Right lobe of liver (tissue), 6 donors: ENCODE data around the gene SLC2A6. TPM values are rescaled to one million over a fixed set of nuclear protein-coding genes. Genes with fewer than 3 reads are reported as not detected.

Experiments
- ATAC-seq, 4 donors: fragments of 200-7000 bp; cut with Tn5 transposase; one replicate each; pipeline ENCODE4 v1.9.1; 2020; ENCODE audit warnings: mild to moderate bottlenecking in 4 of 4, moderate library complexity in 4 of 4
- DNase-seq, 3 donors: peaks; one replicate each; pipeline ENCODE4 v3.0.0-alpha.2; 2020
- H3K27ac ChIP-seq, 3 donors: fragments of 200-600 bp; one replicate each; pipeline ENCODE4 v1.8.0; 2022
- H3K27me3 ChIP-seq, 2 donors: fragments of 200-600 bp; one replicate each; pipeline ENCODE4 v1.8.0; 2022
- H3K36me3 ChIP-seq, 4 donors: fragments of 200-600 bp; sonication (generic) in 1 of 4; one replicate each; pipeline versions ENCODE4 v1.5.1 to v1.8.0; 2017 to 2022; ENCODE audit warnings: control low read depth in 1 of 4
- H3K4me1 ChIP-seq, 4 donors: fragments of 200-600 bp; sonication (generic) in 1 of 4; one replicate each; pipeline versions ENCODE4 v1.5.1 to v1.8.0; 2017 to 2022; ENCODE audit warnings: control low read depth in 1 of 4
- H3K4me3 ChIP-seq, 3 donors: fragments of 200-600 bp; one replicate each; pipeline ENCODE4 v1.8.0; 2022
- H3K9me3 ChIP-seq, 4 donors: fragments of 200-600 bp; sonication (generic) in 1 of 4; one replicate each; pipeline versions ENCODE4 v1.5.1 to v1.8.0; 2017 to 2022; ENCODE audit warnings: control low read depth in 1 of 4
- CTCF ChIP-seq, 4 donors: fragments of 200-600 bp in 3 of 4; fragments of 450-650 bp in 1 of 4; IDR thresholded peaks; one replicate each; pipeline versions ENCODE4 v1.5.1 to v1.8.0; 2016 to 2022; ENCODE audit warnings: antibody characterized with exemption in 4 of 4, mild to moderate bottlenecking in 2 of 4
- POLR2A ChIP-seq: fragments of 450-650 bp; IDR thresholded peaks from one replicate; pipeline ENCODE4 v1.6.1; 2017; ENCODE audit warnings: antibody characterized with exemption, mild to moderate bottlenecking
- WGBS: methylation state at CpG from one replicate; pipeline ENCODE4 v1.1.6; 2018; ENCODE audit warnings: low coverage, low lambda C conversion rate; ENCODE audit not compliant: insufficient coverage; ENCODE audit errors: missing lambda C conversion rate; 5-methylcytosine and 5-hydroxymethylcytosine counted together
- intact Hi-C, 2 donors: fragments of 100-400 bp; cut with DNase I; formaldehyde crosslinking; loops; one replicate each; pipeline versions ENCODE4 v1.11.2 to v1.14.1; 2022
- total RNA-seq, 6 experiments: library from RNA; depleted of rRNA in 2 of 6; stranded (reverse); fragments of >200 nt in 2 of 6; fragmentation: NEBNext Ultra II Directional in 3 of 6; extraction: Animal tissue kit (Norgen Biotek cat#: 25700) in 3 of 6; gene quantifications; one replicate each; pipeline versions ENCODE4 v1.1.0 to v1.2.4, GENCODE V29; 2016 to 2023
- donor health status: DM: no; HTN: yes; CAD: no.
- donor health status: DM: no; HTN: no; CAD: no.
- donor health status: DM: no; HTN: no; CAD: no.
- donor health status: DM: no; HTN: yes; CAD: no.
- donor health status: DM: no; HTN: yes; CAD: no.

The SLC2A6 gene
- total RNA-seq, 6 experiments from 2014 or later: 0.88 to 6.8 (median 2.8) TPM

GRCh38 chr9:133513214-133514100 is 34.6 kb upstream of the SLC2A6 start:
- Histone ChIP-seq H3K27me3 (no peaks in the 10 kb centered on the region), H3K27ac (no peak overlapping the region), H3K9me3 (no peaks in the 10 kb centered on the region), H3K4me1 (peaks cover 0 to 15% (median 5%) of the 10 kb centered on the region in 4 donors), H3K36me3 (no peaks in the 10 kb centered on the region), H3K4me3 (no peak overlapping the region)
- no peak for TF ChIP-seq CTCF (IDR thresholded peaks at IDR 0.05)
- TF ChIP-seq POLR2A: no peak
- intact Hi-C loops: no loop called here
- ATAC-seq (no peak), DNase-seq (no peak)
- WGBS: 95% methylated on average over 4 of the region's 28 CpGs

DNA sequence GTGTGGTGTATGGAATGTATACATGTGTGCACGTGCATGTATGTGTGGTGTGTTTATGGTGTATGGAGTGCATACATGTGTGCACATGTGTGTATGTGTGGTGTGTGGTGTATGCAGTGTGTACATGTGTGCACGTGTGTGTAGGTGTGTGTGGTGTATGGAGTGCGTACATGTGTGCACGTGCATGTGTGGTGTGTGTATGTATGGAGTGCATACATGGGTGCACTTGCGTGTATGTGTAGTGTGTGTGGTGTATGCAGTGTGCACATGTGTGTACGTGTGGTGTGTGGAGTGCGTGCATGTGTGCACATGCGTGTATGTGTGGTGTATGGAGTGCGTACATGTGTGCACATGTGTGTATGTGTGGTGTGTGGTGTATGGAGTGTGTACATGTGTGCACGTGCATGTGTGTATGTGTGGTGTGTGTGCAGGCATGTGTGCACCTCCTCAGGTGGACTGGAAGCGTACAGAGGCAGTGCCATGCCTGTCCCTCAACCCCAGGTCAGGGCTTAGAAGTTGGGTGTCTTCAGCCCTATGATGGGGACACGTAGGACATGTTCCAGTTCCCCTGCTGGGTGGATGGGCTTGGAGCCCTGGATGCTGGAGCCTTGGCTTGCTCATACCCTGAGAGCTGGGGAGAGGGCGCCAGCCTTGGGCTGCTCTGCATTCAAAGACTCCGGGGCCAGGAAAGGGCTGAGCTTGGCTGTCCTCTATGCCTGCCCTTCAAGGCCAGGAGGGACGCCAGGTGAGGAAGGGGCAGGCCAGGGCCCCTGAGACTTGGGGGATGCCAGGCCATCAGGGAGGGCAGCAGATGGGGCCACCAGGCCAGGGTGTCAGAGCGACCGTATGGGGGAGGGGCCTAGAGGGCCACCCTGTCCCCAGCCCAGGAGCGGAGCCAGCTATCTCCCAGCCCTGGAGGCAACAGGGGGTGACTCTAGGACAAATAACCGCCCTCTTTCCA is 33.6 kb upstream of the SLC2A6 start:
- peaks cover 0 to 17% (median 7%) of the 10 kb centered on the region in 4 donors for H3K4me1 ChIP-seq
- H3K36me3 ChIP-seq: no peaks in the 10 kb centered on the region
- ATAC-seq (no peak), DNase-seq (no peak)
- no peaks in the 10 kb centered on the region for H3K27me3 ChIP-seq
- intact Hi-C loops: no loop called here
- WGBS: 90% methylated on average over 10 of the region's 19 CpGs
- no peak overlapping the region for H3K4me3 ChIP-seq
- no peak overlapping the region for H3K27ac ChIP-seq
- TF ChIP-seq POLR2A (no peak), CTCF (IDR thresholded peaks at IDR 0.05) (no peak)
- H3K9me3 ChIP-seq: no peaks in the 10 kb centered on the region

DNA sequence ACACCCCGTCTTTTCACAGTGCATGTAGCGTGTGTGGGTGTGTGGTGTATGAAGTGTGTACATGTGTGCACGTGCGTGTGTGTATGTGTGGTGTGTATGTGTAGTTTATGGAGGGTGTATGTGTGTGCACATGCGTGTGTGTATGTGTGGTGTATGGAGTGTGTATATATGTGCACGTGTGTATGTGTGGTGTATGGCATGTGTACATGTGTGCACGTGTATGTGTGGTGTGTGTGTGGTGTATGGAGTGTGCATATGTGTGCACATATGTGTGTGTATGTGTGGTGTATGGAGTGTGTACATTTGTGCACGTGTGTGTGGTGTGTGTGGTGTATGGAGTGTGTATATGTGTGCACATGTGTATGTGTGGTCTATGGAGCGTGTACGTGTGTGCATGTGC is 32.7 kb upstream of the SLC2A6 start:
- Histone ChIP-seq H3K4me3 (no peak overlapping the region), H3K9me3 (no peaks in the 10 kb centered on the region), H3K27me3 (no peaks in the 10 kb centered on the region), H3K27ac (no peak overlapping the region), H3K36me3 (no peaks in the 10 kb centered on the region), H3K4me1 (peaks cover 0 to 26% (median 11%) of the 10 kb centered on the region in 4 donors)
- DNase-seq: no peak
- WGBS: 89% methylated on average over 10 of the region's 10 CpGs
- intact Hi-C loops: no loop called here
- TF ChIP-seq POLR2A: no peak
- TF ChIP-seq CTCF (IDR thresholded peaks at IDR 0.05): no peak
- no peak for ATAC-seq

DNA sequence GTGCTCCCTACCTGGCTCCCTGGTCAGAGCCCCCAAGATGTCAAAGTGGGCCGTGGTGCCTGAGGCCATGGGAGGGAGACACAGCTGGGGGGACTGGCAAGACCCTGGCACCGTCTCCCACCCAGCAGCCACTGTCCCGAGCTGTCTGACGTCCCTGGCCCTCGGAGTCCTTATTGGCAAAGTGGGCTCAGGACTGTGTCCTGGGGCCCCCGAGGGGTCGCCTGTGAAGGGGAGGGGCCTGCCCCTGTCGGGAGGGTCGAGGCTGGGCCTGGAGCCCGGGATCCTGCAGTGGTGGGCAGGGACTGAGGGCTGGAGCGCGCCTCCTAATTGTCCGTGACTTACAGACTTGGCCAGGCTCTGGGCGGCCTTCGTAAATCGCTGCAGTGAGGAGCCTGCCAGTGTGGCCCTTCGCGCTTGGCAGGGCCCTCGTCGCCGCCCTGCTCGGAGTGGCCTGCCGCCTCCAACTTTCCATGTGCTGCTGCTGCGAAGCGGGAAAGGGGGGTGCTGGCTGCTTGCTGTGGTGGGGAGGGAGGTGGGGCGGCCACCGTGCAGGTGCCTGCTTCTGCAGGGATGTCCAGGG is 32.1 kb upstream of the SLC2A6 start:
- ATAC-seq (no peak), DNase-seq (no peak)
- Histone ChIP-seq H3K27me3 (no peaks in the 10 kb centered on the region), H3K4me3 (no peak overlapping the region), H3K36me3 (no peaks in the 10 kb centered on the region), H3K9me3 (no peaks in the 10 kb centered on the region), H3K27ac (no peak overlapping the region), H3K4me1 (peaks cover 0 to 31% (median 14%) of the 10 kb centered on the region in 4 donors)
- TF ChIP-seq CTCF (IDR thresholded peaks at IDR 0.05): no peak
- intact Hi-C loops: no loop called here
- 100% methylated on average over 1 of the region's 27 CpGs for WGBS
